Bronchial epithelial cell (primary cell): ENCODE measurements around the gene YDJC. TPM values are rescaled to one million over a fixed set of nuclear protein-coding genes. Genes with fewer than 3 reads are reported as not detected.
"Not testable (repeated sequence)": the region's sequence is repeated elsewhere in the genome, so short reads cannot be mapped to it uniquely, and the experiment has no call there.

ENCODE experiments used
- DNase-seq: peaks from one replicate; pipeline ENCODE4 v3.0.0-alpha.2; 2010; ENCODE audit warnings: low read depth
- FAIRE-seq: peaks from 2 replicates; lab custom pipeline; 2011; peaks lifted over from hg19 to GRCh38; lab: Jason Lieb, UNC
- H3K27me3 ChIP-seq: 2 replicates; pipeline ENCODE4 v1.5.1; 2011; ENCODE audit warnings: low read length; ENCODE audit not compliant: control insufficient read depth, insufficient read depth
- H3K36me3 ChIP-seq: 2 replicates; pipeline ENCODE4 v1.5.1; 2011; ENCODE audit warnings: low read length; ENCODE audit not compliant: control insufficient read depth, insufficient read depth
- H3K4me3 ChIP-seq: 2 replicates; pipeline ENCODE4 v1.5.1; 2011; ENCODE audit warnings: mild to moderate bottlenecking, low read depth, low read length, control low read depth
- total RNA-seq: library from RNA; depleted of rRNA; stranded (reverse); fragments of >200 nt; gene quantifications from 2 replicates; pipeline ENCODE4 v1.2.1, GENCODE V29; 2014
- TF ChIP-seq, protein P1 (sequence below): IDR thresholded peaks from 2 replicates; pipeline ENCODE4 v1.5.1; 2011; ENCODE audit warnings: mild to moderate bottlenecking, moderate library complexity, low read length, control low read depth, inconsistent platforms; ENCODE audit not compliant: insufficient read depth, severe bottlenecking

Gene YDJC
- total RNA-seq, 1 donor from 2014 or later, result 67.9 TPM

DNA sequence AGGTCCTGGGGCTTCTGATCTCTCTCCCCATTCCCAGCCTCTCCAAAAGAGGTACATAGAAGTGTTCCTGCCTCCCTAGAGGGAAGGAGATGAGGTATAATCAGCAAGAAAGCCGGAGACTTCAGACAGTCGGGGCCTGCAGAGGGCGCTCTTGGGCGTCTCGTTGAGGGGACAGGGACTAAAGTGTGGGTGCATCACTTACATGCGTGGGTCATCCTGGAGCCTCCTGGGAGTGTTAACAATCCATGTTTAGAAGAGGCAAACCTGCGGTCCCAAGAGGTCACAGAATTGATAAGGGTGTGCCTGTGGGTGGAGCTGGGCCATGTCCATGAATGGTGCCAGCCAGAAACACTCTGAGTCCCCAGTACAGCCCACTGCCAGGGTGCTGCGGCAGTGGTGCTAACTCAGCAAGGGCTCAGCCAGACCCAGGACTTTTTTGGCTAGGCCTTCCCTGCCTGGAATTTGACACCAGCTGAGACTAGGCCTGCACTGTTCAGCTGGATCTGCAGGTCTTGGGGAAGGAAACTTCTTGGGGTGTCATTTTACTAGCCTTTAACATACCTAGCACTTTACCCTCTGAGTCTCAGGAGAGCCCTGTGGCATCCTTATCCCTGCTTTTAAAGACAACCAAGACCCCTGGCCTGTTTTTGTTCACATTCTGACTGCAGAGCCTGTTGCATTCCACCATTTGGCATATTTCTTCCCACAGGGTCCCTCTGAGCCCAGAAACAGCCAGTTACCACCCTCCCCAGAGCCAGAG, 5.5 kb downstream of the YDJC start:
- TF ChIP-seq, protein P1, sequence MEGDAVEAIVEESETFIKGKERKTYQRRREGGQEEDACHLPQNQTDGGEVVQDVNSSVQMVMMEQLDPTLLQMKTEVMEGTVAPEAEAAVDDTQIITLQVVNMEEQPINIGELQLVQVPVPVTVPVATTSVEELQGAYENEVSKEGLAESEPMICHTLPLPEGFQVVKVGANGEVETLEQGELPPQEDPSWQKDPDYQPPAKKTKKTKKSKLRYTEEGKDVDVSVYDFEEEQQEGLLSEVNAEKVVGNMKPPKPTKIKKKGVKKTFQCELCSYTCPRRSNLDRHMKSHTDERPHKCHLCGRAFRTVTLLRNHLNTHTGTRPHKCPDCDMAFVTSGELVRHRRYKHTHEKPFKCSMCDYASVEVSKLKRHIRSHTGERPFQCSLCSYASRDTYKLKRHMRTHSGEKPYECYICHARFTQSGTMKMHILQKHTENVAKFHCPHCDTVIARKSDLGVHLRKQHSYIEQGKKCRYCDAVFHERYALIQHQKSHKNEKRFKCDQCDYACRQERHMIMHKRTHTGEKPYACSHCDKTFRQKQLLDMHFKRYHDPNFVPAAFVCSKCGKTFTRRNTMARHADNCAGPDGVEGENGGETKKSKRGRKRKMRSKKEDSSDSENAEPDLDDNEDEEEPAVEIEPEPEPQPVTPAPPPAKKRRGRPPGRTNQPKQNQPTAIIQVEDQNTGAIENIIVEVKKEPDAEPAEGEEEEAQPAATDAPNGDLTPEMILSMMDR, result peak; percentile 70
- H3K4me3 ChIP-seq, result no peak overlapping the region
- FAIRE-seq (no peak), DNase-seq (no peak)
- H3K36me3 ChIP-seq, result peaks cover 14% of the 10 kb centered on the region
- H3K27me3 ChIP-seq, result no peaks in the 10 kb centered on the region

DNA sequence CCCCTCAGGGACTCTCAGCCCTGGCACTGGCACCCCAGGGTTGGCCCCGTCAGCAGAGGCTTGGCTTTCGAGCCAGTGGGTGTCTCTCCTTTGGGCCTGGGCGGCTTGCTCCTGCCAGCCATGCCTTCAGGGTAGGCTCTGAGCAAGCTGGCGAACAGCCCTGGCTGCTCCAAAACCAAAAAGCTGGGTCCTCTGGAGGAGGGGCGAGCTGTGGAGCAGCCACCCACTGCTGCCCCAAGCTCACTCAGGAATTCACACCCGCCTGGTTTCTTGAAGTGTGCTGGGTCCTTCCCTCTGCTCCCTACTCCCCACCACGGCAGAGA, 6.2 kb downstream of the YDJC start:
- Histone ChIP-seq H3K27me3 (no peaks in the 10 kb centered on the region), H3K4me3 (no peak overlapping the region), H3K36me3 (peaks cover 14% of the 10 kb centered on the region)
- DNase-seq (no peak), FAIRE-seq (no peak)
- TF ChIP-seq, protein P1, result no peak

DNA sequence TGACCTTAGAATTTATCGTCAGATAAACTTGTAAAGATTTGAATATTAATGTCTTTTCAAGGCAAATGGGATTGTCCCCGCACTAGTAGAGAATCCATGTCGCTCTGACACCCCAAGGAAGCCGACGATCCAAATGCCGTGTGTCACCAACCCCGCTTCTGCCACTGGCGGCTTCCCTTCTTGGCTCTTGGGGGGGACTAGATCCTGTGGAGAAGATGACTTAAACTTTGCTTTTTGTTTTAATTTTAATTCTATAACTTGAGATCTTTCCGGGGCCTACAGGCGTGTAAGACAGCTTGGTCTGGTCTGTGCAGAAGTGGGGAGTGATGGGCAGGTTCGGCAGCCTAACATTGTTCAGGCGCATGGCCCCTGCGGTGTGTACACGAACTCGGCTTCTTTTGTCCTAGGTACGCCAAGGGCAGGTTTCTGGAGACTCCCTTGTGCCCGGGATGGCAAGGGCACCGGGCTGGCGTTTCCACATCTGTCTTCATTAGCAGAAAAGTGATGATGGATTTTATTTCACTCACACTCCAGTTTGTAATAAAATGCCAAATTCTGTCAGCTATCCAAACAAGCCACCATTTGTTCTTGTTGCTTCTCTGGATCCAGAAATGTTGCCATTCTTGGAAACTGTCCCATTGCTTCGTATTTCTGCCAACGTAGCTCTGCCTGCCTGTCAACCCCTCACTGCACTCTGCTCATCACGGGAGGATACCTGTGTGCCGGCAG, 6.7 kb downstream of the YDJC start:
- Histone ChIP-seq H3K4me3 (no peak overlapping the region), H3K27me3 (no peaks in the 10 kb centered on the region), H3K36me3 (peaks cover 9% of the 10 kb centered on the region)
- FAIRE-seq, result no peak
- DNase-seq, result no peak
- TF ChIP-seq, protein P1, result no peak

DNA sequence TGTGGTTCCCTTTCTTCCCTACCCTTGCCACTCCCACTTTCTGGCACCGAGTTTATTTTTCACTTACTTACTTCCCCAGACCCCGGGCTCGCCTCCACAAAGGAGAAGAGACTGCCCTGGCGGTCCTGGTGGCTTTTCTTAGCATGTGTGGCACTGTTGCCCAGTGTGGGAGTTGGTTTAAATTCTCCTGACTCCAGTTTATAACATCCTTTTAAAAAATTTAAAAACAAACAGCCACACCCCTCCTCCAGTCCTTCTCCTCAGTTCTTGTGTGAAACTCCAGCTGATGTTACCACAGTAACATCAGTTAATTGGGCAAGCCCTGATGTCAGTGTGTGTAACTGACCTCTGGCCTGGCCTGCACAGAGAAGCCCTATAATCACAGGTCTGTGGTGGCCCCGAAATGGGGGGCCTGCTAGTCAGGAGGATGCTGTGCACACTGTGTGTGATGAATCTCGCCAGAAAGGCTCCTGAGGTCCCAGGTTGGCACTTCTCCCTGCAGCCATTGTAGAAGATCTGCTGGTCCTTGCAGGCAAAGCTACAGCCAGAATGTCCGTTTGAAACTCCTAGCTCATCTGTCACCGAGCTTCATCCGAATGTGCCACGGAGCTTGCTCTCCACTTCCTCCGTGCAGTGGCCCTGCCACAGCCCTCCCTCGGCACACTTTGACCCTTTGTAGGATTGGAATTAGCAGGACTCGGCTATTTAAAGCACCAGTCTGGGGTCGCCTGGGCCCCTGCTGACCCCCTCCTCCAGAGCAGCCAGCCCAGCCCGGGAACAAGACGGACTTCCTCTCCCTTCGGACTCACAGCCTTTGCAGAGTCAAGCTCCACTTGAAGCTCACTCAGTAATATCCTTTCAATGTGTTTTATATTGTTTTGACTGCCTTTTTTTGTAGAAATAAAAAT, 7.6 kb downstream of the YDJC start:
- TF ChIP-seq, protein P1, result no peak
- Histone ChIP-seq H3K27me3 (no peaks in the 10 kb centered on the region), H3K4me3 (no peak overlapping the region), H3K36me3 (peaks cover 5% of the 10 kb centered on the region)
- no peak for DNase-seq
- no peak for FAIRE-seq

DNA sequence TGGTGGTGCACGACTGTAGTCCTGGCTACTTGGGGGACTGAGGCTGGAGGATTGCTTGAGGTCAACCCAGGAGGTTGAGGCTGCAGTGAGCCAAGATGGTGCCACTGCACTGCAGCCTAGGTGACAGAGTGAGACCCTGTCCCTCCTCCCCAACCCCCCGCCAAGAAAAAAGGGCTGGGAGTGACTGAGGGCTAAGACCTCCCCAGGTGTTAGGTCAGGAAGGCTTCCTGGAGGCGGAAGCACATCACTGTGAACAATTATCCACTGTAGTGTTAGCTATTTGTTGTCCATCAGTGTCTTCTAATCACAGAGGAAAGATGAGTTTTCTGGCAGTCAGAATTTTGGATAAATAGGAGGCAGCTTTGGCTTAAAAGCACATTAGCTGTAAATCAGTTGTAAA, 8.8 kb downstream of the YDJC start:
- DNase-seq (no peak), FAIRE-seq (no peak)
- Histone ChIP-seq H3K4me3 (no peak overlapping the region), H3K36me3 (peaks cover 5% of the 10 kb centered on the region), H3K27me3 (no peaks in the 10 kb centered on the region)
- TF ChIP-seq, protein P1, result no peak

DNA sequence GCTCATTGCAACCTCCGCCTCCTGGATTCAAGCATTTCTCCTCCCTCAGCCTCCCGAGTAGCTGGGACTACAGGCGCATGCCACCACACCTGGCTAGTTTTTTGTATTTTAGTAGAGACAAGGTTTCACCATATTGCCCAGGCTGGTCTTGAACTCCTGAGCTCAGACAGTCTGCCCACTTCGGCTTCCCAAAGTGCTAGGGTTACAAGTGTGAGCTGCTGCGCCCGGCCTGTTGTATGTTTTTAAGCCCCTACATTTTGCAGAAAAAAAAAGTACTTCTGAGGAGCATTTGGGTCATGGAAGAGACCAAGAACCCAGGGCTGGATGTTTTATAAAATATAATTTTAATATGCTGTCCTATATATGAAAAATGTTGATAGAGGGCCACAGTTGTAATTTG, 12.5 kb downstream of the YDJC start:
- H3K4me3 ChIP-seq, DNase-seq, H3K27me3 ChIP-seq, FAIRE-seq: not testable (repeated sequence)
- peaks cover 10% of the 10 kb centered on the region for H3K36me3 ChIP-seq
